ENCODE measurements around the gene SLC9A8. TPM values are rescaled to one million over a fixed set of nuclear protein-coding genes. Genes with fewer than 3 reads are reported as not detected.

SLC9A8 gene
- total RNA-seq, 1 experiment from 2014 or later, result 6.5 TPM

DNA sequence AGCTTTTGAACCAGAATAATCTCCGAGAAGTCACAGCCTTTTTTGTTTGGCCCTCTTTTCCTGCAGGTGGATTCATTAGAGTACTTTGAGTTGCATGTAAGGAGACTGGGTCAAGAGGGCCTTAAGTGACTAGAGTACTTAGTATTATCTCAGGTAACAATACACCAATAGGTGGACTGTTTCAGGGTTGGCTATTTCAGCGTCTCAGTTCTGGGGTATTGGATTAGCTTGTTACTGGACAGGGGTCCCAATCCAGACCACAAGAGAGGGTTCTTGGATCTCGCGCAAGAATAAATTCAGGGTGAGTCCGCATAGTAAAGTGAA is 47.3 kb upstream of the SLC9A8 start (continued):
- no peak for TF ChIP-seq TCF7 (CRISPR knock-in tag; IDR thresholded peaks at IDR 0.05; ENCODE audit: low read depth)
- TF ChIP-seq ZNF219 (CRISPR knock-in tag; IDR thresholded peaks at IDR 0.05; ENCODE audit: borderline replicate concordance), result no peak

DNA sequence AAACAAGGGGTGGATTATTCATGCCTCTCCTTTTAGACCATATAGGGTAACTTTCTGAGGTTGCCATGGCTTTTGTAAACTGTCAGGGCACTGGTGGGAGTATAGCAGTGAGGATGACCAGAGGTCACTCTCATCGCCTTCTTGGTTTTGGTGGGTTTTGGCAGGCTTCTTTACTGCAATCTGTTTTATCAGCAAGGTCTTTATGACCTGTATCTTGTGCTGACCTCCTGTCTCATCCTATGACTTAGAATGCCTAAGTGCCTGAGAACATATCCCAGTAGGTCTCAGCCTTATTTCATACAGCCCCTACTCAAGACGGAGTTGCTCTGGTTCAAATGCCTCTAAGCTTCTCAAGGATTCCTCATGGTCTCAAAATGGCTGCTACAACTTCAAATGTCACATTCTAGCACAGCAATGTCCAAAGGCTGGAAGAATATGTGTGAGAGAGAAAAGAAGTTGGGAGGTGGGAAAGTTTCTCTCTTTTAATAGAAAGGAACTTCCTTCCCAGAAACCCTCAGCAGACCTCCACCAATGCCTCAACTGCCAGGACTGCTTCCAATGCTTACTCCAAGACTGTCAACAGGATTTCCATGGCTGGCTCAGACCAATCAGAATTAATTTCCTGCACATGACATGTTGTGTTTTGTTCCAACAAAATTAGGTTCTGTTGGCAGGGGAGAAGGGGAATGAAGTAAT is 46.6 kb upstream of the SLC9A8 start:
- peaks cover 63% of the 10 kb centered on the region for H3K4me1 Mint-ChIP-seq
- CTCF ChIA-PET, result no interaction called here
- H3K27ac Mint-ChIP-seq, result no peak overlapping the region
- peaks cover 8% of the 10 kb centered on the region for H3K27me3 Mint-ChIP-seq (ENCODE audit: low read depth)
- DNase-seq (ENCODE audit: low spot score) (no peak), ATAC-seq (no peak)
- no peak for TF ChIP-seq MYBL2 (CRISPR knock-in tag; IDR thresholded peaks at IDR 0.05)
- TF ChIP-seq NR1H2 (CRISPR knock-in tag; IDR thresholded peaks at IDR 0.05), result no peak
- POLR2A ChIA-PET, result no interaction called here
- peaks cover 17% of the 10 kb centered on the region for H3K36me3 Mint-ChIP-seq
- no peak overlapping the region for H3K4me3 Mint-ChIP-seq
- peaks cover 19% of the 10 kb centered on the region for H3K9me3 Mint-ChIP-seq

DNA sequence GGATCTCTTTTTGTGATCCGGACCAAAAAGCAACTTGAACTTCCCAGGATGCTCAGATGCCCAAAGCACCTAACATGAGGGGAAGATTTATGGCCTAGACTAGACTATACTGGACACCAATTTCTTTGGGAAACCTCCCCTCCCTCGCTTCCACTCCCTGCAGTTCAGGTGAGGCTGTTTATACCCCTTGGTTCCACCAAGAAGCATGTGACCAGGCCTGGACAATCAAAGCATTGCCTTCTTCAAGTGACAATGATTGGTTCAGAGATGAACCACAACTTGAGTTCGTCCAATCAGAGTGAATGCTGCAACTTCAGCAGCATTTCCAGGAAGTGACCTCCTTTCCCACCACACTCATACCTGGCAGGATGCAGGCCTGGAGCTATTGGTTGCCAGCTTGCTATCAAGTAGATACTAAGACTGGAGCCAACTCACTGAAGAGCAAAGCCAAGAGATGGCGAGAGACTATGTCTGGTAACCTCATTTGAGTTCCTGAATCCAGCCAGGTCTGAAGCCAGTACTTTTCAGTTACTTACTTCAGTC is 45.6 kb upstream of the SLC9A8 start:
- DNase-seq (ENCODE audit: low spot score), result no peak
- CTCF ChIA-PET, result interaction anchor here (1.4 kb wide), 1 partner anchor 46 kb away, joined by 3 read pairs; the partner anchor contains the start of gene SLC9A8
- Mint-ChIP-seq H3K27ac (peak overlapping the region; percentile 92), H3K9me3 (peaks cover 20% of the 10 kb centered on the region), H3K4me1 (peaks cover 66% of the 10 kb centered on the region), H3K27me3 (ENCODE audit: low read depth) (peaks cover 8% of the 10 kb centered on the region), H3K4me3 (peak overlapping the region; percentile 14; the same call in 1 of the 2 replicates), H3K36me3 (peaks cover 18% of the 10 kb centered on the region)
- TF ChIP-seq GTF2I (CRISPR knock-in tag; conservative IDR thresholded peaks at IDR 0.05), result no peak
- TF ChIP-seq NFYB (CRISPR knock-in tag; conservative IDR thresholded peaks at IDR 0.05; ENCODE audit: low read depth), result peak; percentile 55
- POLR2A ChIA-PET, result no interaction called here
- ATAC-seq, result no peak

- ATAC-seq, result peak; percentile 93
- H3K27me3 Mint-ChIP-seq (ENCODE audit: low read depth), result peaks cover 8% of the 10 kb centered on the region
- H3K4me3 Mint-ChIP-seq, result peak overlapping the region; percentile 15
- TF ChIP-seq TEAD1 (CRISPR knock-in tag; IDR thresholded peaks at IDR 0.05), result peak; percentile 78; the same call in 1 of the 2 replicates
- no peak for TF ChIP-seq ZNF263 (CRISPR knock-in tag; IDR thresholded peaks at IDR 0.05; ENCODE audit: low read depth)
- 0 out of 2 replicates have a peak, but pooled peaks have one; percentile 38 for TF ChIP-seq FOXK1 (CRISPR knock-in tag; IDR thresholded peaks at IDR 0.05)
- TF ChIP-seq NFATC4 (CRISPR knock-in tag; IDR thresholded peaks at IDR 0.05), result no peak
- TF ChIP-seq GABPB1 (CRISPR knock-in tag; IDR thresholded peaks at IDR 0.05), result peak; percentile 94
- no peak for TF ChIP-seq GTF2I (CRISPR knock-in tag; conservative IDR thresholded peaks at IDR 0.05)
- peak; percentile 64 for TF ChIP-seq ETV6 (CRISPR knock-in tag; IDR thresholded peaks at IDR 0.05)
- no peak for TF ChIP-seq RORB (CRISPR knock-in tag; IDR thresholded peaks at IDR 0.05)
- TF ChIP-seq, protein P1, sequence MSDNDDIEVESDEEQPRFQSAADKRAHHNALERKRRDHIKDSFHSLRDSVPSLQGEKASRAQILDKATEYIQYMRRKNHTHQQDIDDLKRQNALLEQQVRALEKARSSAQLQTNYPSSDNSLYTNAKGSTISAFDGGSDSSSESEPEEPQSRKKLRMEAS (CRISPR knock-in tag; IDR thresholded peaks at IDR 0.05), result peak; percentile 55; the same call in 1 of the 2 replicates
- peaks cover 18% of the 10 kb centered on the region for H3K36me3 Mint-ChIP-seq
- peak; percentile 34 for DNase-seq (ENCODE audit: low spot score)
- POLR2A ChIA-PET, result interaction anchor here (0.6 to 1.1 kb wide), 6 partner anchors 8 to 155 kb away, joined by 4 to 9 read pairs (median 4); no protein-coding TSS in a partner anchor
- peak overlapping the region; percentile 100 for H3K27ac Mint-ChIP-seq
- CTCF ChIA-PET, result interaction anchor here (0.7 to 1.4 kb wide), 5 partner anchors 10 to 351 kb away, joined by 3 to 4 read pairs (median 3); partner anchors contain the start of gene SLC9A8
- peaks cover 20% of the 10 kb centered on the region for H3K9me3 Mint-ChIP-seq
- peaks cover 61% of the 10 kb centered on the region for H3K4me1 Mint-ChIP-seq
These were observed 44.2 kb upstream of the SLC9A8 start for GRCh38 chr20:49768204-49769047.

GRCh38 chr20:49769048-49769581 is 43.5 kb upstream of the SLC9A8 start:
- ChIA-PET POLR2A (no interaction called here), CTCF (no interaction called here)
- TF ChIP-seq GABPB1 (CRISPR knock-in tag; IDR thresholded peaks at IDR 0.05), result no peak
- no peak for TF ChIP-seq ZBTB21 (CRISPR knock-in tag; IDR thresholded peaks at IDR 0.05; ENCODE audit: borderline replicate concordance)
- TF ChIP-seq CREM (CRISPR knock-in tag; IDR thresholded peaks at IDR 0.05), result no peak
- TF ChIP-seq EMX1 (CRISPR knock-in tag; IDR thresholded peaks at IDR 0.05), result no peak
- no peak for TF ChIP-seq KAT7 (CRISPR knock-in tag; IDR thresholded peaks at IDR 0.05; ENCODE audit: borderline replicate concordance)
- no peak for TF ChIP-seq FOXP1 (CRISPR knock-in tag; IDR thresholded peaks at IDR 0.05; ENCODE audit: borderline replicate concordance)
- no peak for TF ChIP-seq E2F4 (CRISPR knock-in tag; IDR thresholded peaks at IDR 0.05; ENCODE audit: borderline replicate concordance, low read depth)
- TF ChIP-seq ELF4 (CRISPR knock-in tag; IDR thresholded peaks at IDR 0.05; ENCODE audit: low read depth), result no peak
- no peak for TF ChIP-seq SMAD4 (CRISPR knock-in tag; IDR thresholded peaks at IDR 0.05)
- no peak for TF ChIP-seq RORB (CRISPR knock-in tag; IDR thresholded peaks at IDR 0.05)
- TF ChIP-seq SP1 (CRISPR knock-in tag; conservative IDR thresholded peaks at IDR 0.05), result no peak
- TF ChIP-seq TP53 (CRISPR knock-in tag; IDR thresholded peaks at IDR 0.05), result no peak
- TF ChIP-seq OVOL2 (CRISPR knock-in tag; IDR thresholded peaks at IDR 0.05; ENCODE audit: borderline replicate concordance), result no peak
- H3K36me3 Mint-ChIP-seq, result peaks cover 18% of the 10 kb centered on the region
- DNase-seq (ENCODE audit: low spot score) (no peak), ATAC-seq (no peak)
- peaks cover 59% of the 10 kb centered on the region for H3K4me1 Mint-ChIP-seq
- H3K27ac Mint-ChIP-seq, result peak overlapping the region; percentile 100
- peaks cover 8% of the 10 kb centered on the region for H3K27me3 Mint-ChIP-seq (ENCODE audit: low read depth)
- H3K9me3 Mint-ChIP-seq, result peaks cover 20% of the 10 kb centered on the region
- no peak overlapping the region for H3K4me3 Mint-ChIP-seq
